HG03159 (cell line): ENCODE measurements around the gene PCDHGA11.
"Not testable (repeated sequence)": the region's sequence is repeated elsewhere in the genome, so short reads cannot be mapped to it uniquely, and the experiment has no call there.

Source experiments
- ATAC-seq: cut with Tn5 transposase; IDR thresholded peaks from one replicate; pipeline ENCODE4 v1.9.1; 2021; ENCODE audit warnings: mild to moderate bottlenecking, moderate library complexity; ENCODE audit not compliant: unreplicated experiment

The PCDHGA11 gene

DNA sequence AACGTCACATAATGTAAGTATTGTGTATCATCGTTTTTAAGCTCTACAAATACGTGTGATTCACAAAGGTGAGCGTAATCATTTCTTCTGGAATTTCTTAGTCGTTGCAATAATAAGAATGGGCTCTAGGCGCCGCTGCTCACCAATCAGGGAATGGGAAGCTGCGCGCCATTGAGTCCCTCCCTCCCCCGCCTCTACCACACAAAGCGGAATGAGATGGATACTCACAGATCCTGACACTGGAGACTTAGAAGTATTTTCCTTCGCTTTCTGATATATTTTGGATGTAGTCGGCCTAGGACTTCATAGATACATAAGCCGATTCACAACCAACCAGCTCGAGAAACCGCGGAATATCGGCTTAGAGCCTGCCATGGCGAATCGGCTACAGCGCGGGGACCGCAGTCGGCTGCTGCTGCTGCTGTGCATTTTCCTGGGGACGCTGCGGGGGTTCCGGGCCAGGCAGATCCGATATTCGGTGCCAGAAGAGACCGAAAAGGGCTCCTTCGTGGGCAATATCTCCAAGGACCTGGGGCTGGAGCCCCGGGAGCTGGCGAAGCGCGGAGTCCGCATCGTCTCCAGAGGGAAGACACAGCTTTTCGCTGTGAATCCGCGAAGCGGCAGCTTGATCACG lies at the start of gene PCDHGA11:
Gene PCDHGA11 (plus strand): TSS at position 197 of the 634 bp plus-strand sequence. CDS start 177 bp downstream, at position 374.
- peak; percentile 44 for ATAC-seq

DNA sequence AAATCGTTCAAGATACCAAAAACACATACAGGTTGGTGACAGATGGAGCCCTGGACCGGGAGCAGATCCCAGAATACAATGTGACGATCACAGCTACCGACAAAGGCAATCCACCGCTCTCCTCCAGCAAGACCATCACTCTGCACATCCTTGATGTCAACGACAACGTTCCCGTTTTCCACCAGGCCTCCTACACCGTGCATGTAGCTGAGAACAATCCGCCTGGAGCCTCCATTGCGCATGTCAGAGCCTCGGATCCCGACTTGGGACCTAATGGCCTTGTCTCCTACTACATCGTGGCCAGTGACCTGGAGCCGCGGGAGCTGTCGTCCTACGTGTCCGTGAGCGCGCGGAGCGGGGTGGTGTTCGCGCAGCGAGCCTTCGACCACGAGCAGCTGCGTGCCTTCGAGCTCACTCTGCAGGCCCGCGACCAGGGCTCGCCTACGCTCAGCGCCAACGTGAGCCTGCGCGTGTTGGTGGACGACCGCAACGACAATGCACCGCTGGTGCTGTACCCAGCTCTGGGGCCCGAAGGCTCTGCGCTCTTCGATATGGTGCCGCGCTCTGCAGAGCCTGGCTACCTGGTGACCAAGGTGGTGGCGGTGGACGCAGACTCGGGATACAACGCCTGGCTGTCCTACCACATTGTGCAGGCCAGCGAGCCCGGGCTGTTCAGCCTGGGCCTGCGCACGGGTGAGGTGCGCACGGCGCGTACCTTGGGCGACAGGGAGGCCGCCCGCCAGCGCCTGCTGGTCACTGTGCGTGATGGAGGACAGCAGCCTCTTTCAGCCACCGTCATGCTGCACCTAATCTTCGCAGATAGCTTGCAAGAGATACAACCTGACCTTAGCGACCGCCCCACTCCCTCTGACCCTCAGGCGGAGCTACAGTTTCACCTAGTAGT lies 49.0 kb upstream of the PCDHGA11 start:
- ATAC-seq = no peak

DNA sequence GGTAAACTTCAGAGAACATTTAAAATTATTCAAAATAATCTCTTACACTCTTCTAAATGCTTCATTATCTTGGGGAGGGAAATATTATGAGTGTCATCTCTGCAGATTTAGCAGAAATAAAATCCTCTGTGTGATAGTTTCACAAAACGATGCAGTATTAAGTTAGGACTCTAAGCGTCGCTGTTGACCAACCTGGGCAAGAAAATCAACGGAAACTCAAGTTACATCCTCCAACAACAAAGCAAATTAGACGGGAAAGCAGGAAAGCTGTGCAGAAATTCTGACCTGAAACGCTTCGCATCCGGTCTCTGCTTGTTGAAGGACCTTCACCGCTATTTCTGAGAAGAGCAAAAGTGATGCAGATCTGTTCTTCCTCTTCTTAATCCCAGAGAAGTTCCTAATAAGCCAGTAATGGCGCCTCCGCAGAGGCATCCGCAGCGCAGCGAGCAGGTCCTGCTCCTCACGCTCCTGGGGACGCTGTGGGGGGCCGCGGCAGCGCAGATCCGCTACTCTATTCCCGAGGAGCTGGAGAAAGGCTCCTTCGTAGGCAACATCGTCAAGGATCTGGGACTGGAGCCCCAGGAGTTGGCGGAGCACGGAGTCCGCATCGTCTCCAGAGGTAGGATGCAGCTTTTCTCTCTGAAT lies 47.1 kb upstream of the PCDHGA11 start, which contains the start of gene PCDHGA6:
Gene PCDHGA6 (plus strand): TSS at position 219 of the 645 bp plus-strand sequence. CDS start 193 bp downstream, at position 412.
- ATAC-seq = no peak

DNA sequence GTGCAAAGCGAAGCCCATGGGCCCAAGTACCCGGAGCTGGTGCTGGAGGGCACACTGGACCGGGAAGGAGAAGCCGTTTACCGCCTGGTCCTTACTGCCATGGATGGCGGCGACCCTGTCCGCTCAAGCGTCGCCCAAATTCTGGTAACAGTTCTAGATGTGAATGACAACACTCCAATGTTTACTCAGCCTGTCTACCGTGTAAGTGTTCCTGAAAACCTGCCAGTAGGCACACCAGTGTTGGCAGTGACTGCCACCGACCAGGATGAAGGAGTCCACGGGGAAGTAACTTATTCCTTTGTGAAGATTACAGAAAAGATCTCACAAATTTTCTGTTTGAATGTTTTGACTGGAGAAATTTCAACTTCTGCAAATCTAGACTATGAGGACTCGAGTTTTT lies 46.2 kb upstream of the PCDHGA11 start:
- ATAC-seq = no peak

DNA sequence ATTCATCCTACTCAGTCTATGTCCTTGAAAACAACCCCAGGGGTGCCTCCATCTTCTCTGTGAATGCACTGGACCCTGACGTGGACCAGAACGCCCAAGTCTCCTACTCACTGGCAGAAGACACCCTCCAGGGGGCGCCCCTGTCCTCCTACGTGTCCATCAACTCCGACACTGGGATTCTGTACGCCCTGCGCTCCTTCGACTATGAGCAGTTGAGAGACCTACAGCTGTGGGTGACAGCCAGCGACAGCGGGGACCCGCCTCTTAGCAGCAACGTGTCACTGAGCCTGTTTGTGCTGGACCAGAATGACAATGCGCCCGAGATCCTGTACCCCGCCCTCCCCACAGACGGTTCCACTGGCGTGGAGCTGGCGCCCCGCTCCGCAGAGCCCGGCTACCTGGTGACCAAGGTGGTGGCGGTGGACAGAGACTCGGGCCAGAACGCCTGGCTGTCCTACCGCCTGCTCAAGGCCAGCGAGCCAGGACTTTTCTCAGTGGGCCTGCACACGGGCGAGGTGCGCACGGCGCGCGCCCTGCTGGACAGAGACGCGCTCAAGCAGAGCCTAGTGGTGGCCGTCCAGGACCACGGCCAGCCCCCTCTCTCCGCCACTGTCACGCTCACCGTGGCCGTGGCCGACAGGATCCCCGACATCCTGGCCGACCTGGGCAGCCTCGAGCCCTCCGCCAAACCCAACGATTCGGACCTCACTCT lies 45.3 kb upstream of the PCDHGA11 start:
- ATAC-seq = not testable (repeated sequence)

DNA sequence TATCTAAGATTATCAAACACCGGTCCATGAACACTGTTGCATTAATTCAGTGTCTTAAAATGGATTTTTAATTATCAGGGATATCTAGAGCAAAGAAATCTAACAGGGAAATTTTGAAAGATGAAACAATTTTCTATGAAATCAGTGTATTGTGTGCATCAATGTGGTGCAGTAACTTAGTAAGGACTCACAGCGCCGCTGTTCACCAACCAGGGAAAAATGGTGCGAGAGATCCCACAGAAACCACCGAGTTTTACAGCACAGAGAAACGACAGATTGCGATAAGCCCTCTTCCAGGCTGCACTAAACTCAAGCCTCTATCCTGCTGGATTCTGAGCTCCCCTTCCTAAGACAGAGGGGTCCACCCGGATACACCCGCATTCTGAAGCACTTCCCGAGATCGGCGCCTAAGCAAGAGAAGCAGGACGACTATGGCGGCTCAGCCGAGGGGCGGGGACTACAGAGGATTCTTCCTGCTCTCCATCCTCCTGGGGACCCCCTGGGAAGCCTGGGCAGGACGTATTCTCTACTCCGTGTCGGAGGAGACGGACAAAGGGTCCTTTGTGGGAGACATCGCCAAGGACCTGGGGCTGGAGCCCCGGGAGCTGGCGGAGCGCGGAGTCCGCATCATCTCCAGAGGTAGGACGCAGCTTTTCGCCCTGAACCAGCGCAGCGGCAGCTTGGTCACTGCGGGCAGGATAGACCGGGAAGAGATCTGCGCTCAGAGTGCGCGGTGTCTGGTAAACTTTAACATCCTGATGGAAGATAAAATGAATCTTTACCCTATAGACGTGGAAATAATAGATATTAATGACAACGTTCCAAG lies 38.2 kb upstream of the PCDHGA11 start, which contains the start of gene PCDHGA7:
Gene PCDHGA7 (plus strand): TSS at position 274 of the 826 bp plus-strand sequence. CDS start 158 bp downstream, at position 432.
- ATAC-seq = no peak

DNA sequence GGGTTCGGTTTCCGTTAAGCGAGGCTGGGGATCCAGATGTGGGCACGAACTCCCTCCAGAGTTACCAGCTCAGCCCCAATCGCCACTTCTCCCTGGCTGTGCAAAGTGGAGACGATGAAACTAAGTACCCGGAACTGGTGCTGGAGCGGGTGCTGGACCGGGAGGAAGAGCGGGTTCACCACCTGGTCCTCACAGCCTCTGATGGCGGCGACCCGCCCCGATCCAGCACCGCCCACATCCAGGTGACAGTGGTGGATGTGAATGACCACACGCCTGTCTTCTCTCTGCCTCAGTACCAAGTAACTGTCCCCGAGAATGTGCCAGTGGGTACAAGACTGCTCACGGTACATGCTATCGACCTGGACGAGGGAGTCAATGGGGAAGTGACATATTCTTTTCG lies 37.5 kb upstream of the PCDHGA11 start:
- ATAC-seq = no peak

DNA sequence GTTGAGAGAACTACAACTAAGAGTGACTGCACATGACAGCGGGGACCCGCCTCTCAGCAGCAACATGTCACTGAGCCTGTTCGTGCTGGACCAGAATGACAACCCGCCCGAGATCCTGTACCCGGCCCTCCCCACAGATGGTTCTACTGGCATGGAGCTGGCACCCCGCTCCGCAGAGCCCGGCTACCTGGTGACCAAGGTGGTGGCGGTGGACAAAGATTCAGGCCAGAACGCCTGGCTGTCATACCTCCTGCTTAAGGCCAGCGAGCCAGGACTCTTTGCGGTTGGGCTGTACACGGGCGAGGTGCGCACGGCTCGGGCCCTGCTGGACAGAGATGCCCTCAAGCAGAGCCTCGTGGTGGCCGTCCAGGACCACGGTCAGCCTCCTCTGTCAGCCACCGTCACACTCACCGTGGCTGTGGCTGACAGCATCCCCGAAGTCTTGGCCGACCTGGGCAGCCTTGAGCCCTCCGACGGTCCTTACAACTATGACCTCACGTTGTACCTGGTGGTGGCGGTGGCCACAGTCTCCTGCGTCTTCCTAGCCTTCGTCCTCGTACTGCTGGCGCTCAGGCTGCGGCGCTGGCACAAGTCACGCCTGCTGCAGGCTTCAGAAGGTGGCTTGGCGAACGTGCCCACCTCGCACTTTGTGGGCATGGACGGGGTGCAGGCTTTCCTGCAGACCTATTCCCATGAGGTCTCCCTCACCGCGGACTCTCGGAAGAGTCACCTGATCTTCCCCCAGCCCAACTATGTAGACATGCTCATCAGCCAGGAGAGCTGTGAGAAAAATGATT lies 36.2 kb upstream of the PCDHGA11 start:
- no peak for ATAC-seq

DNA sequence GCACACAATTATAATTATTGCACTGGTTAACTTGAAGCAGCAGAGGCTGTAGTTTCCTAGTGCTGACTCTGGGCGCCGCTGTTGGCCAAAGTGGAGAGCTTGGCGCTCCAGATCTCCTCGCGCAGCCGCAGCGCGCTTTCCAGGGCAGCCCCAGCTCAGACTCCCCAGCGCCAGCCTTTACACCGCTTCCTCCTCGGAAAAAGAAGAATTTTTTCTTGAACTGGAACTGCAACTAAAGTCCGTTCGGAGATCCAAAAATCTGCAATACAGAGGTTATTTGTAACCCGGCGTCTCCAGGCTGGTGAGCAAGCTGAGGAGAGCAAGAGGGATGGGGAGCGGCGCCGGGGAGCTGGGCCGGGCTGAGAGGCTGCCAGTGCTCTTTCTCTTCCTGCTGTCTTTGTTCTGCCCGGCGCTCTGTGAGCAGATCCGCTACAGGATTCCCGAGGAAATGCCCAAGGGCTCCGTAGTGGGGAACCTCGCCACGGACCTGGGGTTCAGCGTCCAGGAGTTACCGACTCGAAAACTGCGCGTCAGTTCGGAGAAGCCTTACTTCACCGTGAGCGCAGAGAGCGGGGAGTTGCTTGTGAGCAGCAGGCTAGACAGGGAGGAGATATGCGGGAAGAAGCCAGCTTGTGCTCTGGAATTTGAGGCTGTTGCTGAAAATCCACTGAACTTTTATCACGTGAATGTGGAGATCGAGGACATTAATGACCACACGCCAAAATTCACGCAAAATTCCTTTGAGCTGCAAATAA lies 33.1 kb upstream of the PCDHGA11 start, which contains the start of gene PCDHGB4:
Gene PCDHGB4 (plus strand): TSS at position 142 of the 755 bp plus-strand sequence. CDS start 187 bp downstream, at position 329.
- not testable (repeated sequence) for ATAC-seq

DNA sequence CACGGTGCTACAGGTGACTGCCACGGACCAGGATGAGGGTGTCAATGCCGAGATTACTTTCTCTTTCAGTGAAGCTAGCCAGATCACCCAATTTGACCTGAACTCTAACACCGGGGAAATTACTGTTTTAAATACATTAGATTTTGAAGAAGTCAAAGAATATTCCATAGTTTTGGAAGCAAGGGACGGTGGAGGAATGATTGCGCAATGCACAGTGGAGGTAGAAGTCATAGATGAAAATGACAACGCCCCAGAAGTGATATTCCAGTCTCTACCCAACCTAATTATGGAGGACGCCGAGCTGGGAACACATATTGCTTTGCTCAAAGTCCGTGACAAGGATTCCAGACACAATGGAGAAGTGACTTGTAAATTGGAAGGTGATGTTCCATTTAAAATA lies 32.2 kb upstream of the PCDHGA11 start:
- no peak for ATAC-seq

DNA sequence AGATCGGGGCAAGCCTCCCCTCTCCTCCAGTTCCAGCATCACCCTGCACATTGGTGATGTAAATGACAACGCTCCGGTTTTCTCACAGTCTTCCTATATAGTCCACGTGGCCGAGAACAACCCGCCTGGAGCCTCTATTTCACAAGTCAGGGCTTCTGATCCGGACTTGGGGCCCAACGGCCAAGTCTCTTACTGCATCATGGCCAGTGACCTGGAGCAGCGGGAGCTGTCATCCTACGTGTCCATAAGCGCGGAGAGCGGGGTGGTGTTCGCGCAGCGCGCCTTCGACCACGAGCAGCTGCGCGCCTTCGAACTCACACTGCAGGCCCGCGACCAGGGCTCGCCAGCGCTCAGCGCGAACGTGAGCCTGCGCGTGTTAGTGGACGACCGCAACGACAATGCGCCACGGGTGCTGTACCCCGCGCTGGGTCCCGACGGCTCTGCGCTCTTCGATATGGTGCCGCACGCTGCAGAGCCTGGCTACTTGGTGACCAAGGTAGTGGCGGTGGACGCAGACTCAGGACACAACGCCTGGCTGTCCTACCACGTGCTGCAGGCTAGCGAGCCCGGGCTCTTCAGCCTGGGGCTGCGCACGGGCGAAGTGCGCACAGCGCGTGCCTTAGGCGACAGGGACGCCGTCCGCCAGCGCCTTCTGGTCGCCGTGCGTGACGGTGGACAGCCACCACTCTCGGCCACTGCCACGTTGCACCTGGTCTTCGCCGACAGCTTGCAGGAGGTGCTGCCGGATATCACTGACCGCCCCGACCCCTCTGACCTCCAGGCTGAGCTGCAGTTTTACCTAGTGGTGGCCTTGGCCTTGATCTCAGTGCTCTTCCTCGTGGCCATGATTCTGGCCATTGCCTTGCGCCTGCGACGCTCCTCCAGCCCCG lies 31.5 kb upstream of the PCDHGA11 start:
- ATAC-seq = no peak

DNA sequence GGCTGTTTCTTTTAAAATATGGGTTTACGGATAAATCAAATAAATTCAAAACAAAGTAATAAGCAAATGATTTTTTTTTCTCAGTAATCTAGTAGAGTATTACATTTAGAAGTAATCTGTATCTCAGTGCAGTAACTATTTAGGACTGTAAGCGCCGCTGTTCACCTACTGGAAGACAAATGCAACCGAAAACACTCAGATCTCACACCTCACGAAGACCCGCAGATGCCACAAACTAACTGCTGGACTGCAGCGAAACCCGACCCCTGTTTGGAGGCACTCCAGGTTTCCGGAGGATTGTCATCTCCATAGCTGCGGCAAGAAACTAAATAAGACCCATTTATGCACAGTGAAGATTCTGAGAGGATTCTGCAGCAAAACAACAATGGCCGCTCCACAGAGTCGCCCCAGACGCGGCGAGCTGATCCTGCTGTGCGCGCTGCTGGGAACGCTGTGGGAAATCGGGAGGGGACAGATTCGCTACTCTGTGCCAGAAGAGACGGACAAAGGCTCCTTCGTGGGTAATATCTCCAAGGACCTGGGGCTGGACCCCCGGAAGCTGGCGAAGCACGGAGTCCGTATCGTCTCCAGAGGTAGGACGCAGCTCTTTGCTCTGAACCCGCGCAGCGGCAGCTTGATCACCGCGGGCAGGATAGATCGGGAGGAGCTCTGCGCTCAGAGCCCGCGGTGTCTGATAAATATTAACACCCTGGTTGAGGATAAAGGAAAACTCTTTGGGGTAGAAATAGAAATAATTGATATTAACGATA lies 28.2 kb upstream of the PCDHGA11 start, which contains the start of gene PCDHGA8:
Gene PCDHGA8 (plus strand): TSS at position 205 of the 770 bp plus-strand sequence. CDS start 181 bp downstream, at position 386.
- ATAC-seq = no peak

DNA sequence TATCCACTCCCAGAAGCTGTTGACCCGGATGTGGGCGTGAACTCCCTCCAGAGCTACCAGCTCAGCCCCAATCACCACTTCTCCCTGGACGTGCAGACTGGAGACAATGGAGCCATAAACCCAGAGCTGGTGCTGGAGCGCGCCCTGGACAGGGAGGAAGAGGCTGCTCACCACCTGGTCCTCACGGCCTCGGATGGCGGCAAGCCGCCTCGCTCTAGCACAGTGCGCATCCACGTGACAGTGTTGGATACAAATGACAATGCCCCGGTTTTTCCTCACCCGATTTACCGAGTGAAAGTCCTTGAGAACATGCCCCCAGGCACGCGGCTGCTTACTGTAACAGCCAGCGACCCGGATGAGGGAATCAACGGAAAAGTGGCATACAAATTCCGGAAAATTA lies 27.6 kb upstream of the PCDHGA11 start:
- no peak for ATAC-seq

DNA sequence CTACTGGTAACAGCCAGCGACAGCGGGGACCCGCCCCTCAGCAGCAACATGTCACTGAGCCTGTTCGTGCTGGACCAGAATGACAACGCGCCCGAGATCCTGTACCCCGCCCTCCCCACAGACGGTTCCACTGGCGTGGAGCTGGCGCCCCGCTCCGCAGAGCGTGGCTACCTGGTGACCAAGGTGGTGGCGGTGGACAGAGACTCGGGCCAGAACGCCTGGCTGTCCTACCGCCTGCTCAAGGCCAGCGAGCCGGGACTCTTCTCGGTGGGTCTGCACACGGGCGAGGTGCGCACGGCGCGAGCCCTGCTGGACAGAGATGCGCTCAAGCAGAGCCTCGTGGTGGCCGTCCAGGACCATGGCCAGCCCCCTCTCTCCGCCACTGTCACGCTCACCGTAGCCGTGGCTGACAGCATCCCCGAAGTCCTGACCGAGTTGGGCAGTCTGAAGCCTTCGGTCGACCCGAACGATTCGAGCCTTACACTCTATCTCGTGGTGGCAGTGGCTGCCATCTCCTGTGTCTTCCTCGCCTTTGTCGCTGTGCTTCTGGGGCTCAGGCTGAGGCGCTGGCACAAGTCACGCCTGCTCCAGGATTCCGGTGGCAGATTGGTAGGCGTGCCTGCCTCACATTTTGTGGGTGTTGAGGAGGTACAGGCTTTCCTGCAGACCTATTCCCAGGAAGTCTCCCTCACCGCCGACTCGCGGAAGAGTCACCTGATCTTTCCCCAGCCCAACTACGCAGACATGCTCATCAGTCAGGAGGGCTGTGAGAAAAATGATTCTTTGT lies 26.3 kb upstream of the PCDHGA11 start:
- not testable (repeated sequence) for ATAC-seq

DNA sequence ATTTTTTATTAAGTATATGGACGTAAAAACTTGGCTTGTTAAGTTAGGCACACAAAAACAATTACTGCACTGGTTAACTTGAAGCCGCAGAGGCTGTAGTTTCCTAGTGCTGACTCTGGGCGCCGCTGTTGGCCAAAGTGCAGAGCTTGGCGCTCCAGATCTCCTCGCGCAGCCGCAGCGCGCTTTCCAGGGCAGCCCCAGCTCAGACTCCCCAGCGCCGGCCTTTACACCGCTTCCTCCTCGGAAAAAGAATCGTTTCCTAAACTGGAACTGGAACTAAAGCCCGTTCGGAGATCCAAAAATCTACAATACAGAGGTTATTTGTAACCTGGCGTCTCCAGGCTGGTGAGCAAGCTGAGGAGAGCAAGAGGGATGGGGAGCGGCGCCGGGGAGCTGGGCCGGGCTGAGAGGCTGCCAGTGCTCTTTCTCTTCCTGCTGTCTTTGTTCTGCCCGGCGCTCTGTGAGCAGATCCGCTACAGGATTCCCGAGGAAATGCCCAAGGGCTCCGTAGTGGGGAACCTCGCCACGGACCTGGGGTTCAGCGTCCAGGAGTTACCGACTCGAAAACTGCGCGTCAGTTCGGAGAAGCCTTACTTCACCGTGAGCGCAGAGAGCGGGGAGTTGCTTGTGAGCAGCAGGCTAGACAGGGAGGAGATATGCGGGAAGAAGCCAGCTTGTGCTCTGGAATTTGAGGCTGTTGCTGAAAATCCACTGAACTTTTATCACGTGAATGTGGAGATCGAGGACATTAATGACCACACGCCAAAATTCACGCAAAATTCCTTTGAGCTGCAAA lies 22.9 kb upstream of the PCDHGA11 start, which contains the start of gene PCDHGB5:
Gene PCDHGB5 (plus strand): TSS at position 192 of the 796 bp plus-strand sequence. CDS start 181 bp downstream, at position 373.
- ATAC-seq = peak; percentile 92
